Peyer's patch (tissue), 4 donors: ENCODE results near the gene ARHGEF19.

ENCODE experiments used
- CTCF ChIP-seq, 6 experiments: fragments of 450-650 bp in 4 of 6; fragments of 200-600 bp in 2 of 6; sonication (generic) in 1 of 6; IDR thresholded peaks; one replicate each; pipeline ENCODE4 v1.5.1; 2017 to 2019; ENCODE audit warnings: antibody characterized with exemption in 6 of 6, mild to moderate bottlenecking in 3 of 6, moderate library complexity in 1 of 6
- POLR2A ChIP-seq, 2 donors: fragments of 450-650 bp; IDR thresholded peaks; one replicate each; pipeline ENCODE4 v1.5.1; 2017; ENCODE audit warnings: antibody characterized with exemption in 2 of 2, mild to moderate bottlenecking in 2 of 2, moderate library complexity in 2 of 2

DNA sequence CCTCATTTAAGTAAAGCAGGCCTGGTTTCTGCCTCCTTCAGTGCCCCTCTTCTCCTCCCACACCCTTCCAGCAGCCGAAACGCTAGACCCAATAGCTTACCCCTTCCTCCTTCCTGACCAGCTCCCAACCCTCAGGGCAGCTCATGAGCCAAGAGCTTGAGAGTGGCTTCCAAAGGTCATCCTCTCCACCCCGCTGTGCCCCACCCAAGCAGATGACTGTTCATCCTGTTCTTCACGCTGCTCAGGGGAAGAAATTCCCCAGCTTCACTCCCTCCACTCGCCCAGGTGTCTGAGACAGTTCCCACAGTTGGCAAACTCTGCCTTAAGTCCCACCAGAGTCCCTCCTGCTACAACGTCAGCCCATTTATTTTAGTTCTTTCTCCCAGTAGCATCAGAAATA, 23.4 kb downstream of the ARHGEF19 start:
- no peak for TF ChIP-seq CTCF (IDR thresholded peaks at IDR 0.05)
- peak; percentile 46 to 74 for TF ChIP-seq POLR2A (IDR thresholded peaks at IDR 0.05)
